Fibroblast of lung (primary cell): ENCODE data around the gene JMJD1C. TPM values are rescaled to one million over a fixed set of nuclear protein-coding genes. Genes with fewer than 3 reads are reported as not detected.

Experiments used
- DNase-seq, 2 donors: peaks; one replicate each; pipeline versions ENCODE4 v3.0.0 to v3.0.0-alpha.2; 2010; ENCODE audit warnings: low read depth in 2 of 2
- H2AFZ ChIP-seq: 2 replicates; pipeline ENCODE4 v1.5.1; 2012; ENCODE audit warnings: low read length, control low read depth, inconsistent platforms
- H3K27ac ChIP-seq: 2 replicates; pipeline ENCODE4 v1.5.1; 2011; ENCODE audit warnings: low read length, control low read depth; ENCODE audit not compliant: insufficient read depth
- H3K27me3 ChIP-seq: 2 replicates; pipeline ENCODE4 v1.5.1; 2011; ENCODE audit warnings: mild to moderate bottlenecking, low read length; ENCODE audit not compliant: control insufficient read depth, insufficient read depth
- H3K36me3 ChIP-seq: 2 replicates; pipeline ENCODE4 v1.5.1; 2011; ENCODE audit warnings: low read length; ENCODE audit not compliant: control insufficient read depth, insufficient read depth
- H3K4me1 ChIP-seq: 2 replicates; pipeline ENCODE4 v1.5.1; 2011; ENCODE audit warnings: low read length; ENCODE audit not compliant: control insufficient read depth, insufficient read depth; ENCODE audit errors: extremely low read depth
- H3K4me2 ChIP-seq: 2 replicates; pipeline ENCODE4 v1.5.1; 2011; ENCODE audit warnings: low read length, control low read depth; ENCODE audit not compliant: insufficient read depth; ENCODE audit errors: extremely low read depth
- H3K4me3 ChIP-seq, 4 experiments: fragments of 200-600 bp in 1 of 4; sonication (generic) in 1 of 4; replicated peaks in 1 of 4; 2 replicates each; pipeline ENCODE4 v1.5.1; 2011 to 2016; ENCODE audit warnings: low read length in 4 of 4, low read depth in 3 of 4, mild to moderate bottlenecking in 3 of 4, control low read depth in 2 of 4, inconsistent platforms in 1 of 4, mixed read lengths in 1 of 4; ENCODE audit not compliant: insufficient read depth in 1 of 4; ENCODE audit errors: control extremely low read depth in 1 of 4
- H3K79me2 ChIP-seq: 2 replicates; pipeline ENCODE4 v1.5.1; 2012; ENCODE audit warnings: mild to moderate bottlenecking, low read length, inconsistent platforms; ENCODE audit not compliant: control insufficient read depth, insufficient read depth
- H3K9ac ChIP-seq: 2 replicates; pipeline ENCODE4 v1.5.1; 2011; ENCODE audit warnings: mild to moderate bottlenecking, low read length, control low read depth; ENCODE audit not compliant: insufficient read depth
- H3K9me3 ChIP-seq: 2 replicates; pipeline ENCODE4 v1.5.1; 2012; ENCODE audit warnings: low read depth, low read length; ENCODE audit not compliant: control insufficient read depth, insufficient read depth
- H4K20me1 ChIP-seq: 2 replicates; pipeline ENCODE4 v1.5.1; 2011; ENCODE audit warnings: low read length; ENCODE audit not compliant: control insufficient read depth, insufficient read depth; ENCODE audit errors: extremely low read depth
- CTCF ChIP-seq, 2 donors: IDR thresholded peaks in 1 of 2; conservative IDR thresholded peaks in 1 of 2; 1 replicate in 1 of 2; 2 replicates in 1 of 2; pipeline ENCODE4 v1.5.1; 2011 to 2012; ENCODE audit warnings: low read length in 2 of 2, control low read depth in 1 of 2, inconsistent platforms in 1 of 2, low read depth in 1 of 2, mild to moderate bottlenecking in 1 of 2
- EZH2 ChIP-seq: IDR thresholded peaks from 2 replicates; pipeline ENCODE4 v1.5.1; 2012; ENCODE audit warnings: low read length, control low read depth, mild to moderate bottlenecking; ENCODE audit errors: missing control alignments
- polyA plus RNA-seq, 2 donors: library from polyadenylated mRNA; depleted of rRNA in 1 of 2; stranded (reverse) in 1 of 2; unstranded in 1 of 2; fragments of >200 nt; gene quantifications; 2 replicates each; pipeline ENCODE4 v1.2.1, GENCODE V29; 2011 to 2012; ENCODE audit warnings: missing spikeins in 1 of 2
- total RNA-seq: library from RNA; depleted of rRNA; stranded (reverse); fragments of >200 nt; gene quantifications from 2 replicates; pipeline ENCODE4 v1.2.1, GENCODE V29; 2014

JMJD1C gene
- total and polyA plus RNA-seq, 2 donors (not counting 1 experiment from before 2014, with no cell fraction given) = 39.9 to 67.0 TPM

DNA sequence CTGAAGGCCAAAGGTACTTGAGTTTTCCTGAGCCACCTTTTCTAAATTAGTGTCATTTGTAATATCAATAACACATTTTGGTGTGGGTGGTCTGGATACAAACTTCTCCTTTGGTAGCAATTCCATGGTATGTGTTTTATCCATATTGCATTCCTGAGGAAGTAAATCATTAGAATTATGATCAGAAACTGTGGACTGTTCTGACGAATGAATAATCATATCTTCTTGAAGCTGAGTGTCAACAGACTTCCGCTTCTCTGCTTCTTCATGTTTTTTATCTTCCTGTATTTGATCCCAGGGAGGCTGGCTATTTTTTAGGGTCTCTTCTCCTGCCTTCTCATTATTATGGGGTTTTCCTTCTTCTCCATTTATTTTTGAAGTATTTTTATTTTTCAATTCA is 251.2 kb downstream of the JMJD1C start:
- Histone ChIP-seq H3K4me2 (no peak overlapping the region), H3K27me3 (no peaks in the 10 kb centered on the region), H3K27ac (no peak overlapping the region), H4K20me1 (peaks cover 2% of the 10 kb centered on the region), H2AFZ (no peak overlapping the region), H3K4me3 (no peak overlapping the region), H3K36me3 (peaks cover 6% of the 10 kb centered on the region), H3K4me1 (peaks cover 10% of the 10 kb centered on the region), H3K9me3 (no peaks in the 10 kb centered on the region), H3K9ac (no peak overlapping the region), H3K79me2 (peaks cover 41% of the 10 kb centered on the region)
- no peak for DNase-seq
- TF ChIP-seq EZH2 (no peak), CTCF (conservative IDR thresholded peaks at IDR 0.05 in 1 of 2, IDR thresholded peaks at IDR 0.05 in 1 of 2; ENCODE audit: low read depth in 1 of 2, low read length in 2 of 2) (no peak)

GRCh38 chr10:63213489-63213888 is 252.3 kb downstream of the JMJD1C start:
- no peak overlapping the region for H3K27ac ChIP-seq
- no peak for DNase-seq

GRCh38 chr10:63210611-63211196 is 255.1 kb downstream of the JMJD1C start:
- Histone ChIP-seq H4K20me1 (peaks cover 2% of the 10 kb centered on the region), H3K4me1 (peaks cover 29% of the 10 kb centered on the region), H3K4me3 (no peak overlapping the region), H2AFZ (no peak overlapping the region), H3K4me2 (peak overlapping the region; percentile 63), H3K27me3 (no peaks in the 10 kb centered on the region), H3K27ac (peak overlapping the region; percentile 11), H3K36me3 (peaks cover 9% of the 10 kb centered on the region), H3K9ac (no peak overlapping the region), H3K9me3 (no peaks in the 10 kb centered on the region), H3K79me2 (peaks cover 51% of the 10 kb centered on the region)
- DNase-seq = peak in 1 of 2 donors; percentile 83
- TF ChIP-seq EZH2 (no peak), CTCF (conservative IDR thresholded peaks at IDR 0.05 in 1 of 2, IDR thresholded peaks at IDR 0.05 in 1 of 2; ENCODE audit: low read depth in 1 of 2, low read length in 2 of 2) (no peak)

More at GRCh38 chr10:63213489-63213888, 252.3 kb downstream of the JMJD1C start:
- Histone ChIP-seq H3K4me2 (no peak overlapping the region), H3K36me3 (peaks cover 6% of the 10 kb centered on the region), H3K9me3 (no peaks in the 10 kb centered on the region), H4K20me1 (peaks cover 2% of the 10 kb centered on the region), H3K4me1 (peaks cover 13% of the 10 kb centered on the region), H3K9ac (no peak overlapping the region), H3K27me3 (no peaks in the 10 kb centered on the region), H3K79me2 (peaks cover 38% of the 10 kb centered on the region), H3K4me3 (no peak overlapping the region), H2AFZ (no peak overlapping the region)
- TF ChIP-seq EZH2 (no peak), CTCF (conservative IDR thresholded peaks at IDR 0.05 in 1 of 2, IDR thresholded peaks at IDR 0.05 in 1 of 2; ENCODE audit: low read depth in 1 of 2, low read length in 2 of 2) (no peak)
